Fibroblast of skin of scalp (primary cell): Measurements from ENCODE around the gene DDX25.

Experiments
- DNase-seq: peaks from one replicate; pipeline ENCODE4 v3.0.0-alpha.2; 2013

Gene DDX25

GRCh38 chr11:125950696-125951651, 46.7 kb downstream of the DDX25 start:
- no peak for DNase-seq

DNA sequence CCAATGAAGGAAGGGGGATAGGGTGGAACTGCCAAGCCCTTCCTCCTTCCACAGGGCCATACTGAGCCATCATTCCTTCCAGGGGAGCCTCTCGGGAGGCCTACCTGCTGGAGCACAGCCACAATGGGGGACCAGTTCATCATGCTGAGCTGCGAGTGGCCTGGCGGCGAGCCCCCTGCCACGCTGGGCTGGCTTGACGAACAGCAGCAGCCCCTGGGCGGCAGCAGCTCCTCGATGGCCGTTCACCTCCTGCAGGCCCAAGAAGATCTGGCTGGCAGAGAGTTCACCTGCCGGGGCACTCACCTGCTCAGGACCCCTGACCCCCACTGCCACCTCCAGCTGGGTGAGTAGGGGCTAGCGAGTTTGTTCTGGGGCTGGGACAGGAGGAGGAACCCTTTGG, 47.4 kb downstream of the DDX25 start:
- DNase-seq = no peak

DNA sequence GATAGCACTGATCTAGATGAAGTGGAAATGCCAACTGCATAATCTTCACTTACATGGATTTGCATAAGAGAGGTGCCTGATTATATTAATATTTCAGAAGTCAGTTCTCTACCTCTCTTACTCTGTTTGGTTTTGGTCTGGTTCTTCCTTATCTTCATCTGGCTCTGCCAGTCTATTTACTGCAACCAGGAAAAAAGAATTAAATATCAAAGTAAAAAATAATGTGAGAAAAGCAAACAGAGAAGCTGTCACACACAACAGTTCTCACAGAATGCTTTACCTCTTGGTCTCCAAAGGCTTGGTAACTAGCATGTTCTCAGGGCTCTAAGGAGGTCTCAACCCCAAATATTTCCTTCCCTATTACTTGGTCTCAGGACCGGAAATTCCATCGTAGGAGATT, 48.3 kb downstream of the DDX25 start:
- no peak for DNase-seq

DNA sequence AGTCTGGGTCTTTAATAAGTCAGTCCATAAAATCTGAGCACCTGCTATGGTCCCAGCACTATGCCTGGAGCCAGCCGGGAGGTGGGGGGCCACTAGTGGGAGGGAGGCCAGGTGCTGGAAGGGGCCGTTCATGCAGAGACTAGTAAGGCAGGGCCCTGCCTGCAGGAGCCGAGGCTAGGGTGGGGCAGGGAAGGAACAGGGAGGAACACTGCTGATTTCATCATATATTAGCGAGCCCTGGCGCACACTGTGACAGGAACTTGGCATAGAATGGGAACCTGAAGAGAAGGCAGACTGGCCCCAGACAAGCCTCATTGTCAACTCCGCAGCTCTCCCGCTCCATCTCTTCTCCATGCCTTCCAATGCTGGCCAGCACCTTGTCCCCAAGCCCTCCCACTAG, 48.7 kb downstream of the DDX25 start:
- DNase-seq = no peak

- no peak for DNase-seq
These were observed 49.2 kb downstream of the DDX25 start for GRCh38 chr11:125953401-125953935.

DNA sequence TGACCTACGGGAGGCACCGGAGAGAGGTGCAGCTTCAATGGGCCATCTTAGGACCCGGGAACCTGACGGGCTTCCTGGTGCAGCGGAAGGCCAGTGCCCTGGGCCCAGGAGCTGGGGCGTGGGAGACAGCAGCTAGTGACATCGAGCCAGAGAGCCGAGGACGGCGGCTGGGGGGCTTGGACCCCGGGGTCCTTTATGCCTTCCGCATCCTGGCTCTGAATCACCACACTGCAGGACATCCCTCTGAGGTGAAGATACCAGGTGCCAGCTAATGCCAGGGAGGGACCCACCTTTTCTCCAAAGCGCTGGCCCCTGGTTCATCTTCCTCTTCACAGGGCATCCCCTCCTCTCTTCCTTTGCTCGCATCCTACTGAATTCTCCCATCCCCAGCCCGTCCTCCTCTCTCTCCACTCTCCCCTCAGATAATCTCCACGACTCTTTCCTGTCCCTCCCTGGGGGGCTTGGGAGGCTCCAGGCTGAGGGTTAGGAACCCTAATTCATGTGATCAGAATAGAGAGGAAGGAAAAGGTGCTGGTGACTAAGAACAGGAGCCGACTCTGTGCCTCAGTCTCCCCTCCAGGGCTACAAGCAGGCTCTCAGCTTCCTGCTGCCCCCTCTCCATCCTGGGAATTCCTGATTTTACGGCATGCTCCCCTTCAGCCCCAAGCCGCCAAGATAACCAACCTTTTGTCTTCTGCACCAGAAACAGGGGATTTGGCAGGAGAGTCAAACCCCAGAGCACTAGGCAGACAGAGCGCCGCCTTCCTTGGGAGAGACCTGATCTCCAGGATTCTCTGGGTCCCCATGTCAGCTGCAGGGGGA, 50.0 kb downstream of the DDX25 start:
- DNase-seq = no peak

- DNase-seq = no peak
These were observed 50.8 kb downstream of the DDX25 start for GRCh38 chr11:125954945-125955640.

DNA sequence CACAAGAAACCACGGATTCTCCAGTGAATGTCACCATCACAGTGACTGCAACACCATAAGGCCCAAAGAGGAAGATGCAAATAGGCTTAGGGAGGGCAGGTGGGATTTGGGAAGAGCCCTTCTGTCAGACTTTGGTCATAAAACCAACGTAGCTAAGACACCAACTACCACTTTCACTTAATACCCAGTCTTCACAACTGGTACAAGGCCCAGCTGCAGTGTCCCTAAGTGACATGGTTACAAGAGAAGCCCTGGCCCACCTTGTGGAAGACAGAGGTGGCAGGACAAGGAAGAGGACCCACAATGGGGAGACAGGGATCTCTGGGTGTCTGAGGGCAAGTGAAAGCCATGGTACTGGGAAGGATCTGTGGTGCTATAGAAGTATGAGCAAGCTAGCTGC, 51.5 kb downstream of the DDX25 start:
- DNase-seq = no peak

DNA sequence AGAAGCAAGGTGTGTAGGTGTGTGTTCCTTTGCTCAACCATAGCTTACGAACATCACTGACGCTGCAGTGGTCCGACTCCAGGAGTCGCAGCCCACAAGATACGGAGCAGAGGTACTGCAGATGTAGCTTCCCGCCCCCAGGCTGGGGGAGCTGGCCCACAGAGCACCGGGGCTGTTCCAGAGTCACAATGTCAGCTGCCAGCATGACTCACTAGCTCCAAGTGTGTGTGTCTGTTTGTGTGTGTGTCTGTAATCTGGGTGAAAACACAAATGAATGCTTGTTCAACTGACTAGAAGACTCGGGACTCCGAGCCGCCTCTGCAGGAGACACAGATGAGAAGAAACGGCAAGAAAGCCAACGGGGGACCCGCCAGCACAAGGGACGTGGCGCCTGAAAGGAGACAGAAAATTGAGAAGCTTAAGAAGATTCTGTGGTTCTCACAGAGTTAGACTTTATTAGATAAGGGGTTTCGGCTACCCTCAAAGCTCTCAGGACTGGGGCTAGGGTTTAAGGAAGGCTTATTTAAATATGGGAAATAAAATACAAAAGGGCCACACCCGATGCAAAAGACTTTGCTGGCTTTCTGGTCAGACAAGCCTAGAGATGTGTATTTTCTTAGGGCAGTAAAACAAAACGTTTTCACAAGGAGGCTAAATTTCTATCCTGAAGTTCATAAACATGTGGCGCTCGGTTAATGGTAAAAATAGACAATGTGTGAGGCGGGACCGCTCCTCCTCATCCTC, 52.3 kb downstream of the DDX25 start:
- DNase-seq = no peak

GRCh38 chr11:125957618-125958332, 53.5 kb downstream of the DDX25 start:
- DNase-seq = no peak

- no peak for DNase-seq
These were observed 54.6 kb downstream of the DDX25 start for GRCh38 chr11:125958872-125959400.

- DNase-seq = no peak
These were observed 55.2 kb downstream of the DDX25 start for GRCh38 chr11:125959511-125959910.

- DNase-seq = no peak
These were observed 55.6 kb downstream of the DDX25 start for GRCh38 chr11:125959931-125960330.

DNA sequence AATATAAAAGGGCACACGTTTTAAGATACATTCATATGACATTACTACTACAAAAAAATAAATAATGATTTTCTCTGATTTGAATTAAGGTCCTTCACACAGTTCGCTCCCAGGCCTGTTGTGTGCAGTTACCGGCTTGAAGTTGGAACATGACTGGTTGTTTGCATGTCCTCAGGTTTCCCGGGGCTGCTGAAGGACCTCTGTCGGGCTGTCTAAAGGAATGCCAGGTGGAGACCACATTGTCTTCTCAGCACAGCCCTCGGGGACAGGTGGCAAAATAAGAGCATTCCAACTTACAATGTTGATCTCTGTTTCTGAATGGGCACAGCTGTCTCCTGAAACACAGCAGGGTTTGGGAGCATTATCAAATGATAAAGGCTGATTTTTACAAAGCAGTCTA, 56.5 kb downstream of the DDX25 start:
- no peak for DNase-seq

- no peak for DNase-seq
These were observed 63.2 kb downstream of the DDX25 start for GRCh38 chr11:125967515-125967914.

DNA sequence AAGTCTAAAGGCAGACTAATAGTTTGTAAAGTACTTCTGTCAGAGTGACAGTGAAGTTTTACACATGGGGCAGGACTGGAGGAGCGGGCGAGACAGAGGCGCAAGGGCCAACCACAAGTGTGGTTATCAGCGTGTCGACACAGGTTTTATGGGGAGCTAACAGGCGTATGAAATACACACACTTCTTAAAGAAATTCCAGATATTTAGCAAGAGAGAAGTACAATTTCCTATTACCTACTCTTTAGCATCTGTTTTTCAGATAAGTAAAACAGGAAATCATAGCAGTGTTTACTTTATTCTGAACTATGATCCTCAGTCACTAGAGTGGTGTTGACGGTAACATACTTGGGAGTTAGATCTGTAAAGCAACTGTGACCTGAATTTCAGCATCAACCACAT, 64.0 kb downstream of the DDX25 start:
- DNase-seq = no peak

DNA sequence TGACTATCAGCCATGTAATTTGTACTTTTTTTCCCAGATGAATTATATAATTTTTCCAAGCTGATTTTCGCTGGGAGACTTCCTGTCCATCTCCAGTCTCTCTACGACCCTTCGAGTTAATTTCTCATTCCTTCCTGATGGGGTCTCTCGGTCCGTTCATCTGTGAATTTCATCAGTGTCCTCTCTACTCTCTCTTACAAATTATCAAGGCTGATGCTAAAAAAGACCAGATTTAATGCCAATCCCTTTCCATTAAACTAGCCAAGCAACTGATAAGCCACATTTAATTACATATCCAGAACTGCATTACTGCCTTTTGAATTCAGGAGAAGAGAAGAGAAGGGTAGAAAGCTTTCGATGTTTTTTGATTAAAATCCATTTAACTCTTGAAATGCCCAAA, 67.3 kb downstream of the DDX25 start:
- DNase-seq = no peak

DNA sequence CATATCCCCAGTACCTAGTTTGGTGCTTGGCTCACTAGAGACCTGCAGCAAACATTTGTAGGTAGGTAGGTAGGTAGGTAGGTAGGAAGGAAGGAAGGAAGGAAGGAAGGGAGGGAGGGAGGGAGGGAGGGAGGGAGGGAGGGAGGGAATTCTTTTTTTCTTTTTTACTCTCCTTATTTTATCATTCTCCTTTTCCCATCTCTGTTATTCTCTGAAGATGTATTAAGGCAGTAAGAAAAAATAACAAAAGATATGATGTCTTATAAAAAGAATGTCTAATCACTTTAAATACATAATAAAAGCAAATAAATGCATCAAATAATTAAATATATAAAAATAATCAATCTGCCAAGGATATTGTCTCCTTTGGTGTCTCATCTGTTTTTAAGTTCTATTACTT, 70.0 kb downstream of the DDX25 start:
- DNase-seq = no peak

GRCh38 chr11:125975634-125976033, 71.3 kb downstream of the DDX25 start:
- no peak for DNase-seq

DNA sequence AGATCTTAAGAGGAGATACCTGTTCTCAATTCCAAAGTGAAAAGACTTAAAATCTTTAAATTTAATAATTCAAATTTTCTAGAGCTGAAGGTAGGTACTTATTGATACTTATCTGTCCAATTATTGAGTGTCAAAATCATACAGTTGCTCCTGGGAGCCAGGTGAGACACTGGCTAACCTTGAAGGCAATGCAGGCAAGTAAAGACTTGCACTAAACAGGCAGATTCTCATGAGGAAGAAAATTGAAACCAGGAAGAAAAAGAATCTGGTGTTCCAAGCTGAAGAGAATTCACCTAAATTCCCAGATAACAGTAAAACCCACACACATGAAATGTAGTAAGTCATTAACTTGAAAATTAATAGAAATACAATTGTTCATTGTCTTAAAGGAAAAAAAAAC, 71.8 kb downstream of the DDX25 start:
- DNase-seq = no peak

GRCh38 chr11:125977333-125977732, 73.0 kb downstream of the DDX25 start:
- no peak for DNase-seq
